Measurements from ENCODE around the gene KIF25.
A peak's percentile ranks its signal among the peaks of the same experiment; 100 is the strongest.
"Not testable (repeated sequence)": the region's sequence is repeated elsewhere in the genome, so short reads cannot be mapped to it uniquely, and the experiment has no call there.

KIF25 gene

DNA sequence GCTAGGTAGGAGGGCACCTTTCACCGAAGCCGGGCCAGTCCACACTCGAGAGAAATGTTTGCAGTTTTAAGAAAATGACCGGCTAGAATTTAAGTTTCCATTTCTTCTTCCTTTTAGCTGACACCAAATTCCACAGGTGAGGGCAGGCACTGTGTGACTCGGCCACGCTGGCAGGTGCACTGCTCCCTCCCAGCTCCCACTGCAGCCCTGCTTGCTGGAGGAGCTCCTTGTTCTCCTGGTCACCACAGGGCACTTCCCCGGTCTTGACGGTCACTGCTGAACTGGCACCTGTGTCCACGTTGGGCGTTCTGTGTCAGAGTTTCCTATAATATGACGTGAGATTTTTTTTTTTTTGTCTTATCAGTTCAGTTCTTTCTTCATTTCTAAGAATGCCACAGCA is 3.6 kb upstream of the KIF25 start:
- no peak for DNase-seq (ENCODE audit: low spot score)
- no peak for FAIRE-seq

DNA sequence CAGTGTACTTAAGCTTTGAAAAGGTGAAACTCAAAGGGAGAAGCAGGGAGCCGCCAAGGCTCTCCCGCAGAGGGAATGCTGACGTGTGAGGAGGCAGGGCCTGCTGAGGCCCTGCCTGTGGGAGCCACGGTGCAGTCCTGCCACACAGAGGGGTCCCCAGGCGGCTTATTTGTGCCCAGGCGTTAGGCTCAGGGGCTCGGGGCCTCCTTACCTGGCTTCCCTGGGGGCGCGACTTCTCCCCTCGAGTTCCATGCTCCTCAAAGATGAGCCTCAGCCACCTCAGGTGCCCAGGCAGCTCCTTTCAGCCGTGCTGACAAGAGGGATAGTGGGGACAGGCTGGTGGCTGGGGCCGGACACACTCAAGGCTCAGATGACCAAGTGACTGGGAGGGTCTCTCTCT is 2.2 kb upstream of the KIF25 start:
- DNase-seq (ENCODE audit: low spot score) (no peak), FAIRE-seq (no peak)

DNA sequence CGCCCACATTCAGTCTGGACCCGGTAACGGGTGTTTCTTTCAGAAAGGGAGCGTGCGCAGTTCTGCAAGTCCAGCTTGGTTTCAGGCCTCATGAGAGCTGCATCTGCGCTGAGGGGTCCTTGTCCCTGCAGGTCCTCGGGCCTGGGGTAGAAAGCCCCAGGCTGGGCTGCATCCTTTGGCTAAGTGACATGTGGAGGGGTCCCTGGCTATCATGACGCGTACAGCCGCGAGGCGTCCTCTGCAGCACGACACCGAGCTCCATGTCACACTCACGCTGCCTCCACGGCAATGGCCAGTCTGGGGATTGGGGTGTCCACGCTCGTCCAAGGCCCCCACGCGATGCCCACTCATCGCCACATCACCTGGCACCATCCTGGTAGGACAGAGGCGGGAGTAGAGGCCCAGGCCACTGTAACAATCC is 1.7 kb upstream of the KIF25 start:
- FAIRE-seq (no peak), DNase-seq (ENCODE audit: low spot score) (no peak)

DNA sequence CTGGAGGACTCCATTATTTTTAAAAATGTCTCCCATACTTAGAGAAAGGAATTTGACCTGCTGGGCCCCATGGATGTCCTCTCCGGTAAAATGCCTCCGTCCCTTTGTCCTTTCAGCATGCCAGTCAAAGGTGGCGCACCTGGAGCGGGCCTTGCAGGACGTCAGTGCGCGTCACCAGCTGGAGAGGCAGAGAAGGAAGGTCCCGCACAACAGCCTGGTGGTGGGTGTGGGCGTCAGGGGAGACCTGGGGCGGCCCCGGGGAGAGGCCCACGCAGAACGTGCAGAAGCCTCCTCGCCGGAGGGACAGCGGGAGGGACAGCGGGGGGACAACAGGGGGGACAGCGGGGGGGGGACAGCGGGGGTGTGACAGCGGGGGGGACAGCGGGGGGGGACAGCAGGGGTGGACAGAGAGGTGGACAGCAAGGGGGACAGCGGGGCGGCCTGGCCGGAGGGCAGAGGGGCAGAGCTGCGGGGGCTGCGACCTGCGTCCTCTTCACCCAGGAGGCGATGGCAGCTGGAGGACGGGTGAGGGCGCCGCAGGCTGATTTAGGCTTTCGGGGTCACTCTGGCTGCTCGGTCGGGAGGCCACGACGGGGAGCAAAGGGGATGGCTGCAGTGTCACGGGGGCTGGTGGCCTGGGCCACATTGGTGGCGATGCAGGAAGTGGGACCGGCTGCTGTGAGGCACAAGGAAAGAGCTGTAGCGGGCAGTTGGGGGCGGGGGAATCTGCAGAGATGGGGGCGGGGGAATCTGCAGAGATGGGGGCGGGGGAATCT is 859 bp upstream of the KIF25 start:
- DNase-seq (ENCODE audit: low spot score) (no peak), FAIRE-seq (peak; percentile 27)

DNA sequence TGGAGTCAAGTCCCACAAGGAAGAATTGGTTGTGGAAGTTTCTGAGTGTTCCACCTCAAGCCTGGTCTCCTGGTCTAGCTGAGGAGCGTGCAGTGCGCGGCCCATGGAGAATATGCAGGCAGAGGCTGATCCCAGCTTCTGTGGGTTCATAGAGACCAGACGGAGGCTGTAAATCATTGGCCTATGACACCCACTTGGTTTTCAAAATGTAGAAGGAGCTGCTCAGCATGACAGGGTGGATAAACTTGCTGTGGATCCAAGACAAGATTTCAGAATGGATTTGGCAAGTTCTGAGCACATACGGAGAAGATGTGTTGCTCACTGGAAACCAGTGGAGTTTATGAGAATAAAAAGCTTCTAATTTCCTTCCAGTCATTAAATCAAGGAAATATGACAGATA is 744 bp downstream of the KIF25 start:
- FAIRE-seq (no peak), DNase-seq (ENCODE audit: low spot score) (no peak)

DNA sequence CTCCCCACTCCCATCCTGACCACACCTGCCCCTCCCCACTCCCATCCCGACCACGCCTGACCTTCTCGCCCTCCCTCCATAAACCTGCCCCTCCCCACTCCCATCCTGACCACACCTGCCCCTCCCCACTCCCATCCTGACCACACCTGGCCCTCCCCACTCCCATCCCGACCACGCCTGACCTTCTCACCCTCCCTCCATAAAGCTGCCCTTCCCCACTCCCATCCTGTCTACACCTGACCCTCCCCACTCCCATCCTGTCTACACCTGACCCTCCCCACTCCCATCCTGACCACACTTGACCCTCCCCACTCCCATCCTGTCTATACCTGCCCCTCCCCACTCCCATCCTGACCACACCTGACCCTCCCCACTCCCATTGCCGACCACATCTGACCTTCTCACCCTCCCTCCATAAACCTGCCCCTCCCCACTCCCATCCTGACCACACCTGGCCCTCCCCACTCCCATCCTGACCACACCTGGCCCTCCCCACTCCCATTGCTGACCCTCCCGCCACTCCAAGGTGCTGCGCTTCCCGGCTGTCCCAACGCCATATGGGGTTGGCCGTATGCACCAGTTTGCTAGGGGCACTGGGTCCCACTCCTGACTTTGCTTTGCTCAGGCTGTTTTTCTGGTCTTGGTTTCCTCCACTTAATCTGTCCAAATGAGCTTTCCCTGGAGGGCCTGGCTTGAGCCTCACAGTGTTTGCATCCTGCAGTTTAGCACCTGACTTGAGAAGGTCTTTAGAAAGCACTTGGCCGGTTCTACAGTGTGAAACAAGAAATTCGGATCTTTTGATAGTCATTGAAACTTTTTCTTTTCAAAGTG is 2.9 kb downstream of the KIF25 start:
- FAIRE-seq (no peak), DNase-seq (ENCODE audit: low spot score) (no peak)

DNA sequence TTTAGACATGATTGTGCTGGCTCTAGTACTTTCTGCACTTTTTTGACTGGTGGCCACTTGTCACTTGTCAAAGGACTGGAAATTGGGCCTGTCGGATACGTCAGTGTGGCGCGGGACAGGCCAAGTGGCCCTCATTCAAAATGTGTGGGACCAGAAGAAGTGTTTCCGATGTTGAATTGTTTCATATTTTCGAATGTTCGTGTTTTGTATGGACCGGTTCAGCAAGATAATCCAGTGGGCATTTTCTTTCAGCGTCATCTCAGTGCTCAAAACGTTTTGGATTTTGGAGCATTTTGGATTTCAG is 3.5 kb downstream of the KIF25 start:
- FAIRE-seq, result no peak
- no peak for DNase-seq (ENCODE audit: low spot score)

DNA sequence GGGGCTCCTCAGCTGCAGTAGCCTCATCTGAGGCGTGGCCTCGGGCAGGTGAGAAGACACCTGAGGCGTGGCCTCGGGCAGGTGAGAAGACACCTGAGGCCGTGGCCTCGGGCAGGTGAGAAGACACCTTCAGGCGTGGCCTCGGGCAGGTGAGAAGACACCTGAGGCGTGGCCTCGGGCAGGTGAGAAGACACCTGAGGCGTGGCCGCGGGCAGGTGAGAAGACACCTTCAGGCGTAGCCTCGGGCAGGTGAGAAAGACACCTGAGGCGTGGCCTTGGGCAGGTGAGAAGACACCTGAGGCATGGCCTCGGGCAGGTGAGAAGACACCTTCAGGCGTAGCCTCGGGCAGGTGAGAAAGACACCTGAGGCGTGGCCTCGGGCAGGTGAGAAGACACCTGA is 4.0 kb downstream of the KIF25 start:
- not testable (repeated sequence) for DNase-seq (ENCODE audit: low spot score); FAIRE-seq

DNA sequence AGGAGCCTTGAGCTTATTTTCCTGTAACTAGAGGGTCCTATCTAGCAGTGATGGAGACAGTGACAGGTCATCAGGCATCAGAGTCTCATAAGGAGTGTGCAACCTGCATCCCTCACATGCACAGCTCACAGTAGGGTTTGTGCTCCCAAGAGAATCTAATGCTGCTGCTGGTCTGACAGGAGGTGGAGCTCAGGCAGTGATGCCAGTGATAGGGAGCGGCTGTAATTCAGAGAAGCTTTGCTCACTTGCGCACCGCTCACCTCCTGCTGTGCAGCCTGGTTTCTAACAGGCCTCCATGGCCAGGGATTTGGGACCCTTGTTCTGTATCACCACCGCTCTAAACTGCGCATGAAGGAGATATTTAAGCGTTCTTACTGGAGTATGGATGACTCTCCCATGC is 5.3 kb downstream of the KIF25 start:
- DNase-seq (ENCODE audit: low spot score) (no peak), FAIRE-seq (no peak)

DNA sequence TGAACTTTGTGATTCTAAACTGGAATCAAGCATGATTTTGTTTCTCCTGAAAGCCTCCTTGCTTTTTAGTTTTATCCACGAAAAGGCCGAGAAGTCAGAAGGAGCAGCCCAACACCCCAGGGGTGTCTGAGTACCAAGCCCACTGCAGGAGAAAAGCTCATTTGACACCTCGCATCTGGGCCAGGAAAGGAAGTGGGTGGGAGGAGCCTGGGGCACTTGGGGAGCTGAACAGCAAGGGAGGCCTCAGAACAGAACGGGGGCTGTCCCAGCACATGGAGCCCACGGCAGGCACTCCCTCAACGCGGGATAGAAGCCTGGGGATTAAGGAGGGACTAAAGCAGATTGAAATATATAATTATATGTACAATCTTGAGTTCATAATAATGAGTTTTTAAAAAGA is 6.6 kb downstream of the KIF25 start:
- DNase-seq (ENCODE audit: low spot score) (no peak), FAIRE-seq (no peak)

DNA sequence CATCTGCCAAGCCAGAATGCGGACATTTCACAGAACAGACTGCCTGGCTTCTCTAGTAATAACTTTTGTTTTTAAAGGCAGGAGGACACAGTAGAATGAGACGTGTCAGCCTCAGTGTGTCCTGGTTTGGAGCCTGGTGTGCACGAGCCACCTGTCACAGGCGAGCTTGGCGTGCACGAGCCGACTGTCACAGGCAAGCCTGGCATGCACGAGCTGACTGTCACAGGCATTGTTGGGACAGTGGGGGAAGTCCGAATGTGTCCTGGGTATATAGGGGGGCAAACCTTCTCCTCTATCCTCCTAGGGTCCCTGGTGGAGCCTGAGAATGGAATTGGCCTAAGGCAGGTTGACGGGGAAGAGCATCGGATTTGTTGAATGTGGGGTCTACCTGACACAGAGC is 7.5 kb downstream of the KIF25 start:
- DNase-seq (ENCODE audit: low spot score), result no peak
- no peak for FAIRE-seq

DNA sequence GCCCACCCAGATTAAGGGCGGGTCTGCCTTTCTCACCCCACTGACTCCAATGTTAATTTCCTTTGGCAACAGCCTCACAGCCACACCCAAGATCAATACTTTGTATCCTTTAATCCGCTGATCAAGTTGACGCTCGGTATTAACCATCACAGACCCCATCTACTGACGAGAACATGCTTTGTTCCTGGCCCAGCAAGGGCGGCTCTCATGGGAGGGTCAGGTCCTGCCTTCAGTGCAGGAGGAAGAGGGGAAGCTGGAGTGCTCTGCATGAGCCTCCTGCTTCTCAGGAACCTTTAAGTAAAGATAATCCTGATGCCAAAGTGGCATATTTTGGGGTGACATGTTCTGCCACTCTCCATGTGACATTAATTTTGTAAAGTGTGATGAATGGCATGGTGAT is 8.3 kb downstream of the KIF25 start:
- no peak for FAIRE-seq
- no peak for DNase-seq (ENCODE audit: low spot score)

DNA sequence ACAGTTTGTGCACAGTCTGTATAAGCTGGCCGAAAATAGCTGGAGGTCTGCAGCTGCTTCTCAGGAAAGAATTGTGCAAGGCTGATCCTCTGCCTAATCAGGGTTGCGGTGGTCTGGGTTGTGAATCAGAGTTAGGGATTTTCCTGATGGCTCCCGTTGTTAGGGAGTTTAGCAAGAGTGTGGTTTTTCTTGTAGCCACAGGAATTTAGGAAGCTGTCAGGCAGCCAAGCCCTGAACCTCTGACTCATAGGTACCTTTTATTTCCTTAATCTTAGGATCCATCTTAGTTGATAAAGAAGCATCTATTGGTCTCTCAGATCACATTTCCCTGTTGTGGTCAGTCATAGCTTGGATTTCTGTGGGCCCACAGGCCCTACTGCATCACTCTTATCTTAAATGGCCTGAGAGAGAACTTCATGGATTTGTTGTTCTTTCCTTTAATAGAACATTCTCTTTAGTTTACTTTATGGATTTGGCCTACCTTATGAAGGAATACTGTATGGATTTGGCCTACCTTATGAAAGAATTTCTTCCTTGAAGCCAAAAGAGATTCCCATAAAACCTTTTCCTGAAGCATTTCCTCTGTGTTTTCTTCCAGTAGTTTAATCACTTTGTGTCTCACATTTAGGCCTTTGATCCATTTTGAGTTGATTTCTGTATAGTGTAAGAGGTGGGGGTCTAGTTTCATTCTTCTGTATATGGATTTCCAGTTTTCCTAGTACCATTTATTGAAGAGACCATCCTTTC is 10.3 kb downstream of the KIF25 start:
- FAIRE-seq (no peak), DNase-seq (ENCODE audit: low spot score) (peak; percentile 84)

DNA sequence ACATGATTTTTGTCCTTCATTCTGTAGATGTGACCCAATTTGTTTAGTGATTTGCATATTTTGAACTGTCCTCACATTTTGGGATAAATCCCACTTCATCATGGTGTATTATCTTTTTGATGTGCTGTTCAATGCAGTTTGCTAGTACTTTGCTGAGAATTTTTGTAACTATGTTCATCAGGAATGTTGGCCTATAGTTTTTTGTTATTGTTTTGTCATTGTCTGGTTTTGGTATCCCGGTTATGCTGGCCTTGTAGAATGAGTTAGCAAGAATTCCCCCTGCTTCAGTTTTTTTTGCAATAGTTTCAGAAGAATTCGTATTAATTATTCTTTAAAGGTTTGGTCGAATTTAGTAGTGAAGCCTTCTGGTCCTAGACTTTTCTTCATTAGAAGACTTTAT is 11.9 kb downstream of the KIF25 start:
- FAIRE-seq, result peak; percentile 13
- no peak for DNase-seq (ENCODE audit: low spot score)

DNA sequence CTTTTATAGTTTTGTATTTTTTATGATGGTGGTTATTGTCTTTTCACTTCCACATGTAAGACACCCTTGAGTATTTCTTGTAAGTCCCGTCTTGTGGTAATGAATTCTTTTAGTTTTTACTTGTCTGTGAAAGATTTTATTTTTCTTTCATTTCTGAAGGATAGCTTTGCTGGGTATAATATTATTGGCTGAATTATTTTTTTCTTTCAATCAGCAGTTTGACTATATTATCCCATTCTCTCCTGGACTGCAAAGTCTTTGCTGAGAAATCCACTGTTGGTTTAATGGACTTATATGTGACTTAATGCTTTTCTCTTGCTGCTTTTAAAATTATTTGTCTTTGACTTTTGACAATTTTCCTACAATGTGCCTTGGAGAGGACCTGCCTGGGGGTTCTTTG is 13.8 kb downstream of the KIF25 start:
- DNase-seq (ENCODE audit: low spot score) (no peak), FAIRE-seq (no peak)

DNA sequence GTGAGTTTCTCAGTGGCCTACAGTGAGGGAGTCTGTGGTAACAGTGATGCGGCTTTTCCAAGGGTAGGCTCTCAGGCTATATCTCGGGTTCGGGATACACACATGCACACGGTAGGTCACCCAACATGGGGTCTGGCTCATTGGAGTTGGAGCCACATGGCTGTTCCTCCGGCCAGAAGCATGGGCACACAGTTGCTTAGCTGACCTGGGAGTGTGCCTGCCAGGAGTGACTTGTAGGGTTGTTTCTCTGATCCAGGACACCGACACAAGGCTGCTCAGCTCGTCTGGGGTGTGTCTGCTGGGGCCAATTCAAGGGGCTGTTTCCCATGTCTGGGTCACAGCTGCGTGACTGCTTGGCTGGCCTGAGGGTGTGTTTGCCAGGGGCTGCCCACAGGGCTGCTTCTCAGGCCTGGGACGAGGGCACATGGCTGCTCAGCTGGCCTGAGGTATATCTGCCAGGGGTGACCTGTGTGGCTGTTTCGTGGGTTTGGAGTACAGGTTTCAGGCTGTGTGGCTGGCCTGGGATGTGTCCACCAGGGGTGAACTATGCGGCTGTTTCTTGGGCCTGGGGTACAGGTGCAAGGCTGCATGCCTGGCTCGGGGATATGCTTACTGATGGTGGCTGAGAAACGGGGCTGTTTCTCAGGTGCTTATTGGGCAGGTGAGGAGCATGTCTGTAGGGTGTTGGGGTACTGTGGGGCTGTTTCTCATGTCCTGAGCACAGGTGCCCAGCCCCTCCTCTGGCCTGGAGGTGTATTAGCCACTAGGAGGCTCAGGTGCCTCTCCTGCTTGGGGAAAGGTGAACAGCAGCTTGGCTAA is 15.2 kb downstream of the KIF25 start:
- DNase-seq (ENCODE audit: low spot score), result no peak
- no peak for FAIRE-seq

DNA sequence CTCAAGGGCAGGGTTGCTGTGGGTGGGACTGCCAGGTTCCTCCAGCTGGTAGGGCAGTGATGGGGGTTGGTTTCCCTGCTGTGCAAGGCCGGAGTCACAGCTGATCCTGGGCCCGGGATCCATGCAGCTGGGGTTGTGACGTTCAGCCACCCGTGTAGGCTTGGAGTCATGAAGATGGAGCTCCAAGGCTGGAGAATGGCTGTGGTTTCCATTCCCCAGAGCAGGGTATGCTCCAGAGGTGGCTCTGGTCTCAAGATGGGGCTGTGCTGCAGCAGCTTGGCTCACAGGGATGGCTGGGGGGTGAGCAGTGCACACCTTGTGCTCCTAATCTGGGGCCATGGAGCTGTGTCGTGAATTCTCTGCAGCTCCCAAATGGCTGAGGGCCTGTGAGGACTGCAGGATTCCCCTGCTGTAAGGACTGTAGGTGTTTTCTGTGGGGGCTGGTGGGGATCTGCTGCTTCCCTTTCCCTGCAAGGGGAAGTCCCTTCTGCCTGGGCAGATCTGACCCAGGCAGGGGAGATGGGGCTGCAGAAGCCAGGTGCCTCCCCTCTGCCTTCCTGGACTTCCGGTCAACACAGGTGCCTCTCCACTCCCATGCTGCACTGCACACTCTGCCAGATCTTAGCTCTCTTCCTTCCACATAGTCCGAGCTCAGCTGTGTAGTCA is 15.9 kb downstream of the KIF25 start:
- no peak for DNase-seq (ENCODE audit: low spot score)
- no peak for FAIRE-seq

DNA sequence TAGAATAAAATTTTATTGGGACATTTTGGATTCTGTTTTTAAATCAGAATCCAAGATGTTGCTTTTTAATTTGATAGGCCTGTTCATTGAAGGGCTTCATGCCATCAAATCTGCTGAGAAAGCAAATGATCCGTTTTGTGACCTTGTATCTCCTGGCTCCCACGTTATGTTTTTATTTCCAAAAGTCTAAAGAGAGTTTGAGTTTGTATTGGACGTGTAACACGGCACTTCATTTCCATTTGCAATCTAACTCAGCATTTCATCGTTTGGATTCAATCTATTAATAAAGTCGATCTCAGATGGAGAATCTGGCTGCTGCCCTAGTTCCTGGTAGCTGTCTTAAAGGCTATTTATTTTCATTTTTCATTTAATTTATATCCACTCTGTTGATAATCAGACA is 17.0 kb downstream of the KIF25 start:
- no peak for FAIRE-seq

DNA sequence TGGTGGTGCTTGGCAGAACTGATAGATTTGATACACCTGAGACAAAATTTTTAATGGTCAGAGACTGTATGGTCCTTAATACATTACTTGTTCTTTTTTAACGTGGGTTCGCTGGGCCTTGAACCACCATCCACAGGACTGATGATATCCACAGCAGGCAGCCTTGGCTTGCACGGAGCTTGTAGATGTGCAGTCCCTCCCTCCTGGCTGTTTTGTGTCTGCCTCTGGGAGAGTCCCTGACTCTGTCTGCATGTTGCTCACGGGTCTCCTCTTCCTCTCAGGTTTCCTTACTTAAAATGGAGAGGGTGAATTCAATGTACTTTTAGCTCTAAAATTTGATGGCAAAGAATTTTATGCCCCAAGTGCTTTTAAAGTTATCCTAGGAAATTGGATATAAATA is 17.5 kb downstream of the KIF25 start:
- DNase-seq (ENCODE audit: low spot score) (no peak), FAIRE-seq (no peak)

More for the DNA sequence above, 17.0 kb downstream of the KIF25 start:
- no peak for DNase-seq (ENCODE audit: low spot score)

DNA sequence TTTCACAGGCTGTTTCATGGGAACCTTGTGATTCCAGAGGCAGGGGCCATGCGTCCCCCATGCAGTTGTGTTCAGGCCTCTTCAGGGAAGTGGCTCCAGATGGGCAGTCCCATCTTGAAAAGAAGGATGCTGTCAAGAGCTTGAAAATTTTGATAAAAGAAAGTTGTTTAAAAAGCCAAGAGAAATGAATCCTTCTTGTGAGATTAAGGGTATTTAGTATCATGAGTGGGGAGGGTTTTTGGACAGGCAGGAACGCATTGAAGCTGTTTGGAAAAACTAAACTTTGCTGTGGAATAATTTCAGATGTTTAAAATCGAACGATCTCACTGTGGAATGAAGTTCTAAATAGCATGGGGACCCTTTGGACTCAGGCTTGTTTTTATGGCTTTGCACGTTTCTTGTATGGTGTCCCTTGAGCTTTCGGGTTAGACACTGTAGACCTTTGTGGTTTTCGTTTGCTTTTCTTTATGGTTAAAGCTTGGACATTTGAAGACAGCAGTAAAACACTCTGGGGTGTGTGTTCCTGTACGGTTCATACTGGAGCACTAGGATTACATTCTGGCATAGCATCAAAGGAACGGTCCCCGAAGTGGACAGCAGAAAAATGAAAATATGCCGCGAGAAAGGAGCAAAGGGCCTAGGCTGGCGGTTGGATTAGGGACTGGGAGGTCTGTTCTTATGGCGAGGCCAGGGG is 18.2 kb downstream of the KIF25 start:
- FAIRE-seq (no peak), DNase-seq (ENCODE audit: low spot score) (no peak)

Measured in urothelium cell line (cell line).